Measurements from ENCODE around the gene ETF1.

The ETF1 gene

DNA sequence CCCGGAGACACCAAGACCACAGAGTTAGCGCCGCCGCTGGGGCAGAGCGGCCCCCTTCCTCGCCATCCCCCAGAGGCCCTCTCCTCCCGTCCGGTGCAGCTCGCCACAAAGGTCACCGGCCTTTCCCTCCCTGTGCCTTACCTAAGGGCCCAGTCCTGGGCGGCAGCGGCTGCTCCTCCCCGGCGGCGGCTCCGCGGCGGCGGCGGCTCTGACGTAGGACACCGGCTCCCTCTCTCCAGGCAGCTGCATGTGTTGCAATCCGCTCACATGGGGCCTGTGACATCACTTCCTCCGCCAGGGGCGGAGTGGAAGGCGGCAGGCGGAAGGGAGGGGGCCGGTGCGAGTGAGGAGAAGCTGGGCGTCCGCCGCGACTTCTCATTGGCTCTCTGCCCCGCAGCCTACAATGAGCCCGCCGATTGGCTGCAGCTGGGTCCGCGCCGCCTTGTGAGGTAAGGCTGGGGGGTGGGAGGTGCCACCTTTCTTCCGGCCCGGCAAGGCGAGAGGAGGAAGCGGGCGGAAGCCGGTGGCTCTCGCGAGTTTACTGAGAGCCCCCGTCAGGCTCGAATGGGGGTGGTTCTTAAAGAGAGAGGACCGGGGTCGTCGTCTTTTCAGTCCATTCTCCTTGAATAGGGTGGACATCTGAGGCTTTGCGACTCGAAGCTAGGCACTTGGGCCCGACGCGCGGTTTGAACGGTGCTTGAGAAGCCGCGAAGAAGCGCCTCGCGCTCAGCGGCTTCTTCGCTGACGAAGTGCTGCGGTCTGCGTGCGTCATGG is at the start of gene ETF1:
ETF1 (minus strand) TSS at position 281 of the 774 bp plus-strand sequence. CDS start 318 bp downstream, outside the sequence.
- H2AFZ ChIP-seq (ENCODE audit: low read length), result peak within 1 kb of the TSS; percentile 61
- H3K4me2 ChIP-seq (ENCODE audit: low read depth, low read length), result peak within 1 kb of the TSS; percentile 94
- peaks cover 13% of the 10 kb centered on the region; the same call in 1 of the 2 replicates for H3K36me3 ChIP-seq (replicated peaks; ENCODE audit: insufficient read depth, low read length)

DNA sequence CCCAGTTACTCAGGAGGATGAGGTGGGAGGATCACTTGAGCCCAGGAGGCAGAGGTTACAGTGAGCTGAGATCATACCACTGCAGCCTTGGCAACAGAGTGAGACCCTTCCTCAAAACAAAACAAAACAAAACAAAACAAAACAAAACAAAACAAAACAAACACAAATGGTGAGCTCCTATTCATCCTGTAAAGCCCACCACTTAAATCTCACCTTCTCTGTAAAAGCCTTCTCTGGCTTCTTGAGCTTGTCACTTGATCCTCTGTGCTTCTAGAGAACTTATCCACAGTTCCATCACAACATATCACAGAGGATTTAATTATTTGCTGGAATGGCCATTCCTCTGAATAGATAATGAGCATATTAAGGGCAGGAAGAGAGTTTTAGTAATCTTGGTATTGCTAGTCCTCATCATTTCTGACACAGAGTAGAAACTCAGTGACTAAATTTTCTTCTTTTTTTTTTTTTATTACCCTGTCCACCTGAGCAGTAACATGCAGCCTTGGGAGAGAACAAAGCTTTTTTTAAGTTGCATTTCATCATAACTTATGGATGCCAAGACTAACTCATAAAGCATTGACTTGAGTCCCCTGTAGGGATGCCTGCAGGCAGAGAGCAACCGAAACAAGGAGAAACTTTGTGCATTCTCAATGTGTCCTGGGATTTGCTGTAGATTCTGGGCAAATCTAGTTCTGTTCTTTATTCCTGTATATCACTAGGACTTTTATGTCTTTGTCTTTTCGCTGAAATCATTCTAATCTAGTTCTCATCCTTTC is 45.2 kb upstream of the ETF1 start:
- no peak overlapping the region for H3K9ac ChIP-seq (ENCODE audit: low read length)
- H2AFZ ChIP-seq (ENCODE audit: low read length), result no peak overlapping the region
- H3F3A ChIP-seq (ENCODE audit: insufficient read depth, low read length), result no peaks in the 10 kb centered on the region
- TF ChIP-seq EZH2 (optimal IDR thresholded peaks at IDR 0.05; ENCODE audit: low read depth, low read length) (no peak), EZH2phosphoT487 (IDR thresholded peaks at IDR 0.05; ENCODE audit: low read length) (no peak), CTCF (IDR thresholded peaks at IDR 0.05; ENCODE audit: low read length) (no peak)
- DNase-seq, result no peak
- no peak overlapping the region for H3K27ac ChIP-seq (ENCODE audit: low read length)
- H3K27me3 ChIP-seq (replicated peaks; ENCODE audit: insufficient read depth, low read length), result no peaks in the 10 kb centered on the region
- no peaks in the 10 kb centered on the region for H3K36me3 ChIP-seq (replicated peaks; ENCODE audit: insufficient read depth, low read length)
- H3K79me2 ChIP-seq (ENCODE audit: low read length), result no peaks in the 10 kb centered on the region
- no peaks in the 10 kb centered on the region for H3K9me2 ChIP-seq (replicated peaks; ENCODE audit: insufficient read depth, low read length)
- H3K9me3 ChIP-seq (replicated peaks; ENCODE audit: insufficient read depth, low read length), result no peaks in the 10 kb centered on the region
- no peak overlapping the region for H3K4me3 ChIP-seq (ENCODE audit: low read length)
- H4K20me1 ChIP-seq (ENCODE audit: insufficient read depth, low read length), result no peaks in the 10 kb centered on the region
- no peaks in the 10 kb centered on the region for H3K4me1 ChIP-seq (ENCODE audit: low read length)
- H3K4me2 ChIP-seq (ENCODE audit: low read depth, low read length), result no peak overlapping the region

More for the DNA sequence above, at the start of gene ETF1:
- Histone ChIP-seq H3K9ac (ENCODE audit: low read length) (peak within 1 kb of the TSS; percentile 94), H3K27me3 (replicated peaks; ENCODE audit: insufficient read depth, low read length) (no peaks in the 10 kb centered on the region), H4K20me1 (ENCODE audit: insufficient read depth, low read length) (peaks cover 5% of the 10 kb centered on the region; the same call in 1 of the 2 replicates), H3K9me2 (replicated peaks; ENCODE audit: insufficient read depth, low read length) (no peaks in the 10 kb centered on the region), H3K4me3 (ENCODE audit: low read length) (peak within 1 kb of the TSS; percentile 96), H3K9me3 (replicated peaks; ENCODE audit: insufficient read depth, low read length) (no peaks in the 10 kb centered on the region), H3K27ac (ENCODE audit: low read length) (peak within 1 kb of the TSS; percentile 85), H3K4me1 (ENCODE audit: low read length) (peaks cover 27% of the 10 kb centered on the region), H3K79me2 (ENCODE audit: low read length) (peaks cover 90% of the 10 kb centered on the region), H3F3A (ENCODE audit: insufficient read depth, low read length) (peaks cover 3% of the 10 kb centered on the region)
- TF ChIP-seq EZH2 (optimal IDR thresholded peaks at IDR 0.05; ENCODE audit: low read depth, low read length), result no peak
- no peak for TF ChIP-seq CTCF (IDR thresholded peaks at IDR 0.05; ENCODE audit: low read length)
- TF ChIP-seq EZH2phosphoT487 (IDR thresholded peaks at IDR 0.05; ENCODE audit: low read length), result no peak
- peak; percentile 99 for DNase-seq

DNA sequence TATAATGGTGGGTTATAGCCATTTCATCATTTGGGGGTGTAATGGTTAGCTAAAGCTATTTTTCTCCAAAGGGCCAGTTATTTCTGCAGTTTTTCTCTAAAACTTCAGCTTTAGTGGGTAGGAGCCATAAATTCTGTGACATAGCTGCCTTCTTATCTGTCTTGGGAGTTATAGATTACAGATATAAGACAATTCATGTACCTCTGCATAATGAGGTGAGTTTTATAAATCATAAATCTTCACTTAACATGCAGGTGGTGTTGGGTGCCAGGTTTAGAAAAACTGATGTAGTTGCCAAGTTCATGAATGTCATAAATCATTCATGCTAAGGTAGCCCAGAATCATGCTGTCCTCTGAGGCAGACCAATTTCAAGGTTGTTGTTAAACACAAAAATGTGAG is 42.1 kb upstream of the ETF1 start:
- TF ChIP-seq EZH2phosphoT487 (IDR thresholded peaks at IDR 0.05; ENCODE audit: low read length), result no peak
- no peak for TF ChIP-seq CTCF (IDR thresholded peaks at IDR 0.05; ENCODE audit: low read length)
- no peak for TF ChIP-seq EZH2 (optimal IDR thresholded peaks at IDR 0.05; ENCODE audit: low read depth, low read length)
- H3K4me1 ChIP-seq (ENCODE audit: low read length), result no peaks in the 10 kb centered on the region
- no peak for DNase-seq
- no peak overlapping the region for H3K27ac ChIP-seq (ENCODE audit: low read length)
- H3K27me3 ChIP-seq (replicated peaks; ENCODE audit: insufficient read depth, low read length), result no peaks in the 10 kb centered on the region
- H4K20me1 ChIP-seq (ENCODE audit: insufficient read depth, low read length), result no peaks in the 10 kb centered on the region
- H3K36me3 ChIP-seq (replicated peaks; ENCODE audit: insufficient read depth, low read length), result no peaks in the 10 kb centered on the region
- no peaks in the 10 kb centered on the region for H3K9me2 ChIP-seq (replicated peaks; ENCODE audit: insufficient read depth, low read length)
- H3K79me2 ChIP-seq (ENCODE audit: low read length), result no peaks in the 10 kb centered on the region
- no peak overlapping the region for H3K4me3 ChIP-seq (ENCODE audit: low read length)
- H3F3A ChIP-seq (ENCODE audit: insufficient read depth, low read length), result no peaks in the 10 kb centered on the region
- no peaks in the 10 kb centered on the region for H3K9me3 ChIP-seq (replicated peaks; ENCODE audit: insufficient read depth, low read length)
- no peak overlapping the region for H3K9ac ChIP-seq (ENCODE audit: low read length)
- no peak overlapping the region for H2AFZ ChIP-seq (ENCODE audit: low read length)
- H3K4me2 ChIP-seq (ENCODE audit: low read depth, low read length), result no peak overlapping the region

All from MM.1S (cell line).